Mucosa of descending colon (tissue), 3 donors: Measurements from ENCODE around the gene MAP7D2. TPM values are rescaled to one million over a fixed set of nuclear protein-coding genes. Genes with fewer than 3 reads are reported as not detected.

Experiments
- ATAC-seq: fragments of 200-7000 bp; cut with Tn5 transposase; one replicate; pipeline ENCODE4 v1.9.1; 2020; ENCODE audit warnings: mild to moderate bottlenecking, moderate library complexity
- DNase-seq, 3 donors: peaks; one replicate each; pipeline ENCODE4 v3.0.0-alpha.2; 2020
- H3K36me3 ChIP-seq: fragments of 200-600 bp; one replicate; pipeline ENCODE4 v1.8.0; 2021; ENCODE audit warnings: low read depth, mild to moderate bottlenecking
- H3K4me1 ChIP-seq: fragments of 200-600 bp; one replicate; pipeline ENCODE4 v1.8.0; 2021; ENCODE audit warnings: low read depth, mild to moderate bottlenecking
- H3K4me3 ChIP-seq: fragments of 200-600 bp; one replicate; pipeline ENCODE4 v1.8.0; 2021; ENCODE audit warnings: mild to moderate bottlenecking
- H3K9me3 ChIP-seq: fragments of 200-600 bp; one replicate; pipeline ENCODE4 v1.8.0; 2021; ENCODE audit warnings: mild to moderate bottlenecking
- CTCF ChIP-seq: fragments of 200-600 bp; IDR thresholded peaks from one replicate; pipeline ENCODE4 v1.8.0; 2022; ENCODE audit warnings: antibody characterized with exemption, mild to moderate bottlenecking
- intact Hi-C, 2 donors: fragments of 100-400 bp; cut with DNase I in 1 of 2; cut with micrococcal nuclease in 1 of 2; formaldehyde crosslinking; loops; one replicate each; pipeline versions ENCODE4 v1.11.0 to v1.11.1; 2022; cut with DNase I, micrococcal nuclease
- total RNA-seq, 3 donors: library from RNA; stranded (reverse); fragmentation: NEBNext Ultra II Directional in 2 of 3; extraction: Animal tissue kit (Norgen Biotek cat#: 25700) in 2 of 3; gene quantifications; one replicate each; pipeline versions ENCODE4 v1.2.1 to v1.2.4, GENCODE V29; 2021 to 2023
- donor health status: DM: no; HTN: no; CAD: no; lungs with moderate emphysema.
- donor health status: DM: no; HTN: no; CAD: no.
- donor health status: DM: no; HTN: yes; CAD: no.

Gene MAP7D2
- total RNA-seq, 3 donors from 2014 or later: 1.2 to 1.7 (median 1.5) TPM

- no peak for TF ChIP-seq CTCF
- H3K4me1 ChIP-seq: no peaks in the 10 kb centered on the region
- DNase-seq: no peak
- no peaks in the 10 kb centered on the region for H3K36me3 ChIP-seq
- H3K4me3 ChIP-seq: no peak overlapping the region
- ATAC-seq: peak; percentile 33
- no peaks in the 10 kb centered on the region for H3K9me3 ChIP-seq
- intact Hi-C loops: no loop called here
Observed at GRCh38 chrX:20101934-20102581, 14.6 kb downstream of the MAP7D2 start.

GRCh38 chrX:20091499-20091898 lies 25.2 kb downstream of the MAP7D2 start:
- Histone ChIP-seq H3K36me3 (no peaks in the 10 kb centered on the region), H3K4me1 (no peaks in the 10 kb centered on the region), H3K4me3 (no peak overlapping the region), H3K9me3 (no peaks in the 10 kb centered on the region)
- no peak for DNase-seq
- intact Hi-C loops: no loop called here
- no peak for ATAC-seq
- no peak for TF ChIP-seq CTCF

GRCh38 chrX:20089845-20090244 lies 26.9 kb downstream of the MAP7D2 start:
- Histone ChIP-seq H3K4me1 (no peaks in the 10 kb centered on the region), H3K4me3 (no peak overlapping the region), H3K9me3 (no peaks in the 10 kb centered on the region), H3K36me3 (no peaks in the 10 kb centered on the region)
- DNase-seq: no peak
- intact Hi-C loops: no loop called here
- no peak for TF ChIP-seq CTCF
- ATAC-seq: no peak

GRCh38 chrX:20080277-20080676 lies 36.4 kb downstream of the MAP7D2 start:
- no peak for TF ChIP-seq CTCF
- Histone ChIP-seq H3K9me3 (no peaks in the 10 kb centered on the region), H3K4me3 (no peak overlapping the region), H3K36me3 (no peaks in the 10 kb centered on the region), H3K4me1 (no peaks in the 10 kb centered on the region)
- DNase-seq (no peak), ATAC-seq (no peak)
- intact Hi-C loops: no loop called here

GRCh38 chrX:20071511-20072079 lies 45.1 kb downstream of the MAP7D2 start:
- peak; percentile 13 for ATAC-seq
- intact Hi-C loops: no loop called here

More at GRCh38 chrX:20071511-20072079, 45.1 kb downstream of the MAP7D2 start:
- no peaks in the 10 kb centered on the region for H3K9me3 ChIP-seq
- H3K4me3 ChIP-seq: no peak overlapping the region
- DNase-seq: no peak
- no peaks in the 10 kb centered on the region for H3K36me3 ChIP-seq
- TF ChIP-seq CTCF: no peak
- H3K4me1 ChIP-seq: peaks cover 4% of the 10 kb centered on the region
